Activated naive CD8-positive, alpha-beta T cell treated with anti-CD3 and anti-CD28 coated beads for 36 hours (primary cell): Measurements from ENCODE around the gene MYLK. TPM values are rescaled to one million over a fixed set of nuclear protein-coding genes. Genes with fewer than 3 reads are reported as not detected.

Experiments
- DNase-seq: peaks from one replicate; pipeline ENCODE4 v3.0.0; 2021
- H3K27ac Mint-ChIP-seq: one replicate; pipeline ENCODE4 v1.8.0; 2022; ENCODE audit warnings: mild to moderate bottlenecking, moderate library complexity, mixed read lengths
- H3K27me3 Mint-ChIP-seq: one replicate; pipeline ENCODE4 v1.8.0; 2022; ENCODE audit warnings: mild to moderate bottlenecking, mixed read lengths
- H3K36me3 Mint-ChIP-seq: one replicate; pipeline ENCODE4 v1.8.0; 2021; ENCODE audit warnings: mild to moderate bottlenecking, mixed read lengths
- H3K4me1 Mint-ChIP-seq: one replicate; pipeline ENCODE4 v1.8.0; 2021; ENCODE audit warnings: mixed read lengths
- H3K4me3 Mint-ChIP-seq: one replicate; pipeline ENCODE4 v1.8.0; 2022; ENCODE audit warnings: mild to moderate bottlenecking, moderate library complexity, mixed read lengths
- H3K9me3 Mint-ChIP-seq: one replicate; pipeline ENCODE4 v1.8.0; 2022; ENCODE audit warnings: mixed read lengths
- total RNA-seq, 2 experiments: library from RNA; stranded (reverse); gene quantifications; one replicate each; pipeline ENCODE4 v1.2.3, GENCODE V29; 2021

MYLK gene
- total RNA-seq, 2 experiments from 2014 or later = not detected

DNA sequence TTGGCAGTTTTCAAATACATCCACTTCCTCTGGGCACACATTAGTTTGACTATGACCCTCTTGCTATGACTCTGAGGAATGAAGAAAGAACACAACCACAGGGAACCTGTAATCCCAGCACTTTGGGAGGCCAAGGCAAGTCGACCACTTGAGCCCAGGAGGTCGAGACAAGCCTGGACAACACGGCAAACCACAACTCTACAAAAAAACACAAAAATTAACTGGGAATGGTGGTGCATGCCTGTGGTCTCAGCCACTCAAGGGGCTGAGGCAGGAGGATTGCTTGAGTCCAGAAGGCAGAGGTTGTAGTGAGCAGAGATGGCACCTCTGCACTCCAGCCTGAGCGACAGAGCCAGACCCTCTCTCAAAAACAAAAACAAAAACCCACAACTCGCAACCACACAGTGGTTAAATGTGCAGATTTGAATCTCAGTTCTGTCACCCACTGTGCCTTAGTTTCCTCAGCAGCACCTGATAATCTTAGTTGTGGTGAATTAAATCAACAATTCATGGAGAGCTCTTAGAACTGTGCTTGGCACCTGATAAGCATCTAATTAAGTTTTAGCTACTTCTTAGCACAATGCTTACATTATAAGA, 65.7 kb downstream of the MYLK start:
- Mint-ChIP-seq H3K36me3 (no peaks in the 10 kb centered on the region), H3K27ac (no peak overlapping the region), H3K4me1 (no peaks in the 10 kb centered on the region), H3K9me3 (no peaks in the 10 kb centered on the region), H3K27me3 (peaks cover 7% of the 10 kb centered on the region), H3K4me3 (no peak overlapping the region)
- no peak for DNase-seq

DNA sequence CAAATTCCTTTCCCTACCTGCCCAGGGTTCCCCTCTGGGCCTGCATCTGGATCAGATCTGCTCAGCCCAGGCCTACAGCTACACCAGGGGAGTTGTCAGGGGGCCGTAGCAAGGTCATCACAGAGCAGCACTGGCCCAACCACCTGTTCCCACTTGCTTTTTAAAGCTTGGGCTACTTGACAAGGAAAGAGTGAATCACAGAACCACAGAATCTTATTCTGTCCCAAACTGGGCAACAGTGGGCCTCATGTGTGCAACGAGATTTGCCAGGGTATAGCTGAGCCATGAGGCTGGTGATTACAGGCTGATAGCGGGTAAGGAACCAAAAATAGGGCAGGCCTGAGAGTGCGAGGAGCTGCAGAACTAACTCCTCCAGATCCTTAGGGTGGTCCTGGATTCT, 66.7 kb downstream of the MYLK start:
- H3K27ac Mint-ChIP-seq = no peak overlapping the region
- peaks cover 7% of the 10 kb centered on the region for H3K27me3 Mint-ChIP-seq
- no peaks in the 10 kb centered on the region for H3K4me1 Mint-ChIP-seq
- no peak overlapping the region for H3K4me3 Mint-ChIP-seq
- no peaks in the 10 kb centered on the region for H3K36me3 Mint-ChIP-seq
- H3K9me3 Mint-ChIP-seq = no peaks in the 10 kb centered on the region
- DNase-seq = no peak

DNA sequence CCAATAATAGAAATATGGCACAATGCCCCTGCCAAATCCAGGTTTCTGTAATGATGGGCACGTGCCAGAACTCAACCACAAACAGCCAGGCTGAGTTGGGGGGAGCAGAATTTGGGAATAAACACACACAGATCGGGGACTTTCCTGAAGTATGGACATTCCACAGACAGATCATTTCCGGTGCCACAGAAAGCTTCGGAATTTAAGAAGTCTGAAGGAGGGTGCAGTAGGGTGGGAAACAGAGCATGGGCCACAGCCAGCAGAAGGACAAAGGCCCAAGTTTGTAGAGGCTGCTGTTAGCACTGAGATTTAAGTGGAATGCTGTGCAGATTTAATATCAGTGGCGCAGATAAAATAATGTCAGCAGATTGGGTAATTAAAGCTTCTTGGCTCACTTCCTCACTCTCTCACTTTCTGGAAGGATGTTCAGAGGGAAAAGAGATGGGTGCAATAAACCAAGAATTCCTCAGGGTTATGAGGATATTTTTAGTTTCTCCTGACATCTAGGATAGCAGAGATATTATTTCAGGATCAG, 67.4 kb downstream of the MYLK start:
- no peaks in the 10 kb centered on the region for H3K9me3 Mint-ChIP-seq
- no peak for DNase-seq
- no peaks in the 10 kb centered on the region for H3K4me1 Mint-ChIP-seq
- H3K36me3 Mint-ChIP-seq = no peaks in the 10 kb centered on the region
- H3K27me3 Mint-ChIP-seq = peaks cover 7% of the 10 kb centered on the region
- H3K27ac Mint-ChIP-seq = no peak overlapping the region
- H3K4me3 Mint-ChIP-seq = no peak overlapping the region

DNA sequence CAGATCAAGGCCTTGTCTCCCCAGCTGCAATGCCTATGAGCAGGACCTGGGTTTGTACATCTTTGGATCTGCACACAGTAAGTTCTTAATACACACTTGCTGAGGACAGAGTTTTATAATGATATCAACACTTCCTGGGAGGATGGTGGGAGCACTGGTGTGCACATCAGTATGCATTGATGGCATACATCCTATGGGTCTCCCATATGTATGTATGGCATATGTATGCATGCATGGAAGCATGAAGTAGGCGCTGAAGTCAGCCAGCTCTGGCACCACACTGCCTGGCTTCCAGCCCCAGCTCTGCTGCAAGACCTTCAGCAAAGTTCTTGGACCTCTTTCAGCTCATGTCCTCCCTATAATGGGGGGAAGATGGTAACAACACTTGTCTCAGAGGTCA, 68.2 kb downstream of the MYLK start:
- H3K27ac Mint-ChIP-seq = no peak overlapping the region
- no peak overlapping the region for H3K4me3 Mint-ChIP-seq
- H3K4me1 Mint-ChIP-seq = no peaks in the 10 kb centered on the region
- peaks cover 7% of the 10 kb centered on the region for H3K27me3 Mint-ChIP-seq
- no peaks in the 10 kb centered on the region for H3K9me3 Mint-ChIP-seq
- DNase-seq = no peak
- H3K36me3 Mint-ChIP-seq = no peaks in the 10 kb centered on the region

DNA sequence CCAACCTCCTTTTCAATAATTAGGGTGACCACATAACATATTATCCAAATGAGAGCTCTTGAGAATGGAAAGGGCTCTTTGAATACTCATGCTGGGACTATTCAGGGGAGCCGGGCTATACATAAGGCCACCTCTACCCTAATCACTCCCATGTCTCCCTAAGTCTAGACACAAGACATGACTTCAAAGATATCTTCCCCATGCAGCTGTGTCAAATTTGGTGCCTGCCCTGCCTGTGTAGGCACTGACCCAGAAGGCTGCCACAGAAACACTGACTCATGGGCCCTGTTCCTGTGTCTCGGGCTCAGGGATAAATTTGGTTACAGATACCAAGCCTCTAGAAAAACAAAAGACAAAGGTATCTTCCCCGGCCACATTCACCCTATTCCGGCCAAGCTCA, 70.3 kb downstream of the MYLK start:
- no peak for DNase-seq
- H3K9me3 Mint-ChIP-seq = no peaks in the 10 kb centered on the region
- H3K36me3 Mint-ChIP-seq = no peaks in the 10 kb centered on the region
- no peaks in the 10 kb centered on the region for H3K27me3 Mint-ChIP-seq
- H3K4me3 Mint-ChIP-seq = no peak overlapping the region
- no peak overlapping the region for H3K27ac Mint-ChIP-seq
- no peaks in the 10 kb centered on the region for H3K4me1 Mint-ChIP-seq

DNA sequence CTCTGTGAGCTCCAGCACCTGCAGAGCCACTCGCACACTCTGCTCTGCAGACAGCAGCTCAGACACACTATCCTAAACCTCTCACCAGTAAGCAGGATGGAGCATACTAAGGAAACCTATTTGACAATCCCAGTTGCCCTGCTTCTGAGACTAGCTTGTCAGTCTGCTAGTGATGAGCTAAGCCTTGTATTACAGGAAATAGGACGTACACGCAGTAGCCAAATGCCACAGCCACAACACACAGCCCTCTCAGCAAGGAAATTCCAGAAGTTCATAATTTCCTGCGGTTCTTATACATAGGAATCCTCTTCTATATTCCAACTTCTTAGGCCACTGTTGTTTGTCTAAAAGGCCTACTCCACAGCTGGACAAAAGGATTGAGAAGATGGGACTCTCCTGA, 74.5 kb downstream of the MYLK start:
- Mint-ChIP-seq H3K9me3 (no peaks in the 10 kb centered on the region), H3K27me3 (no peaks in the 10 kb centered on the region), H3K36me3 (no peaks in the 10 kb centered on the region), H3K27ac (no peak overlapping the region), H3K4me3 (no peak overlapping the region), H3K4me1 (no peaks in the 10 kb centered on the region)
- DNase-seq = no peak

DNA sequence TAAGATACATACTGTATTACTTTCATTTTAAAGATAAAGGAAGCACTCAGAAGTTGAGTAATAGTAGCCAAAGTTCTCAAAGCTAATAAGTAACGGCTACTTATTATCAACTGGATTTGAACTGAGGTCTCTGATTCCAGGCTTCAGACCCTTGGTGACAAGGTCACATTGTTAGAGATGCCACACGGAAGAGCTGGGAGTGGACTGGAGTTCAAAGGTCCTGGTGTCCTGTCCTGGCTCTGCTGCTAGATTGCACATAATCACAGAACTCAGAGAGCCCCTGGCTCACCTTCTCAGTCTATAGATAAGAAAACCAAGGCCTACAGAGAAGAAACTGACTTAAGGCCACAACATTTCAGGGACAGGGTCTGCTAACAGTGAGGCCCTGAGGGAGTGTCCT, 75.3 kb downstream of the MYLK start:
- H3K27me3 Mint-ChIP-seq = no peaks in the 10 kb centered on the region
- no peak overlapping the region for H3K4me3 Mint-ChIP-seq
- H3K36me3 Mint-ChIP-seq = no peaks in the 10 kb centered on the region
- DNase-seq = no peak
- H3K4me1 Mint-ChIP-seq = no peaks in the 10 kb centered on the region
- no peaks in the 10 kb centered on the region for H3K9me3 Mint-ChIP-seq
- no peak overlapping the region for H3K27ac Mint-ChIP-seq

DNA sequence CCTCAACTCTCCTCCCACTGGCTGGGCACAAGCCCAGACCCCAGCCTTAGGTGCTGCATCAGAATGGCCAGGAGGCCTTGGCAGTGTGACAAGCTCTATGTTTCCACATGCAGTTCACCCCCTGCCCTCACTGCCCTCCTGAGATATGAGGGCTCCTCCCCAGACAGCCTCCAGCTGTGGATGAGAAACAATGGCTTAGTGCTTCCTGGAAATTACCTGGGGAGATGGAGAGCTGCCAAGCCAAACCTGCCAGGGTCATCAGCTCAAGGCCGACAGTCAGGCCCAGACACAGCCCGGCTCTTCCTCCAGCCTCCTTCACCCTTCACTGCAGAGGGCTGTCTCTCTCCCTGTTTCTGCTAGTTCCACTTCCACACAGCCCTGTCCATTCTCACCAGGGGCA, 76.3 kb downstream of the MYLK start:
- Mint-ChIP-seq H3K4me1 (no peaks in the 10 kb centered on the region), H3K27me3 (no peaks in the 10 kb centered on the region), H3K4me3 (no peak overlapping the region), H3K27ac (no peak overlapping the region), H3K9me3 (no peaks in the 10 kb centered on the region), H3K36me3 (no peaks in the 10 kb centered on the region)
- DNase-seq = no peak

DNA sequence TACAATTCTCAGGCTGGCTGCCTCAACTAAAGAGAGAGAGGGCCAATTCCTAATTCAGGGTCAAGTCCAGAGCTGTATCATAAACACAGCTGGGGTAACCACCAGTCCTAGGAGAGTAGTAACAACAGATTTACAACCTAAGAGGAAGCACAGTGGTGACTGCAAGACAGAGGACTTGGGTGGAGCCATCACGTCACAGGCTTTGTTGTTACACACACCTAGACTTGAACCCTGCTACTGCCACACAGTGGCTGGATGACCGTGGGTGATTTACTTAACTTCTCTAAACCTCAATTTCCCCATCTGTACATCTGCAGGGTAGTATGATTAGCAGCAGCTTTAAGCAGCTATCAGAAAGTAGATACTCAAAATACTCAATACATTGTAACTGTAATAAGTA, 78.6 kb downstream of the MYLK start:
- DNase-seq = no peak
- H3K27me3 Mint-ChIP-seq = no peaks in the 10 kb centered on the region
- no peak overlapping the region for H3K27ac Mint-ChIP-seq
- H3K4me1 Mint-ChIP-seq = no peaks in the 10 kb centered on the region
- no peak overlapping the region for H3K4me3 Mint-ChIP-seq
- no peaks in the 10 kb centered on the region for H3K9me3 Mint-ChIP-seq
- no peaks in the 10 kb centered on the region for H3K36me3 Mint-ChIP-seq

DNA sequence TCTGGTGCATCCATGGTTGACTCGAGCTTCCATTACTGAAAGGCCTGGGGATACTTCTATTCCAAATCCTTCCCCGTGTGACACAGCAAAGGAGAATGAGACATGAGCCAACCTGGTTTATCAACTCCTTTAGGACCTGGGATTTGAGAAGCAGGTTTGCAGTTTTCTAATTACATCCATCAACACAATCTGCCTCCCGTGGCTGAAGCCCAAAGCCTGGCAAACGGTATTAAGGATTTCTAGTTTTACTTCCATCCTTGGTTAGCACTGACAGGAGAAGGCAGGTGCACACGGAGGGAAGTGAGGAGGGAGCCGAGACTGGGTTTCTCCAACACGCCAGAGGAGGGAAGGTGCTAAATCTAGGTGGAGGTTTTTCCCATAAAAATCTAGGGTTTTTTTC, 79.0 kb downstream of the MYLK start:
- Mint-ChIP-seq H3K36me3 (no peaks in the 10 kb centered on the region), H3K4me1 (no peaks in the 10 kb centered on the region), H3K27ac (no peak overlapping the region), H3K4me3 (no peak overlapping the region), H3K27me3 (no peaks in the 10 kb centered on the region), H3K9me3 (no peaks in the 10 kb centered on the region)
- no peak for DNase-seq

DNA sequence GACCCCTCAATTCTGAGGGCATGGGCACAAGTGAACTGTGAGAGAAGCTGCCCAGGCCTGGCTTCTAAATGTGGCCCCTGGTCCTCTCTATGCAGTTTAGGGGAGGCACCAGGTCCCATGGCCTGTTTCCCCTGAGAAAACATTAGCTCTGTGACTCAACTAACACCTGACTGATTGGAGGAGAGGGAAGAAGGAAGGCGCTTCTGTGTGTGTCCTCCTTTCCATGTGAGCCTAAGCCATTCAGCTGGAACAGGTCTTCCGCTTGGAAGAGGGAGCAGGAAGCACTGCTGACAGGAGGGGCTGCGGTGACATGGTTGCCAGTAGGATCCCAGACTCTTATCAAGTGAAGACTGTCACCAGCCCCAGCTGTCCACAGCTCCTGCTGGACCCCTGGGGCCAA, 79.5 kb downstream of the MYLK start:
- no peaks in the 10 kb centered on the region for H3K9me3 Mint-ChIP-seq
- no peaks in the 10 kb centered on the region for H3K4me1 Mint-ChIP-seq
- H3K27me3 Mint-ChIP-seq = no peaks in the 10 kb centered on the region
- H3K27ac Mint-ChIP-seq = no peak overlapping the region
- no peaks in the 10 kb centered on the region for H3K36me3 Mint-ChIP-seq
- DNase-seq = no peak
- H3K4me3 Mint-ChIP-seq = no peak overlapping the region

DNA sequence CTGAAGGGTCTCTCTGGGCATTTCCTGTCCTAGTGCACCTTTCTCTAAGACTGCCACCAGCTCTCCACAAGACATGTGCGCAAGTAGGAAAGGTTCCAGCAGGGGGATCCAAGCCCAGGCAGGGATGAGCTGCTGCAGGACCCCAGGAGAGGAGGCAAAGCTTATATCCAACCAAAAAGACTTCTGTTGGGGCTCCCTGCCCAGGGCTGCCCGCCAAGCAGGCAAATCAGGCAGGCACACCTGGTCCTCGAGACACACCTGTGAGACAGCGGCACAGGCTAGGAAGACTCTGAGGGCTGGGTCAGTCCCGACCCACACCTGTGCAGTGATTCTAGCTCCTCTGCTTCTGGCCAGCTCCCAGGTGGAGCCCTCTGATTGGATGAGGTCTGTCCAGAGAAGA, 80.6 kb downstream of the MYLK start:
- H3K27me3 Mint-ChIP-seq = no peaks in the 10 kb centered on the region

DNA sequence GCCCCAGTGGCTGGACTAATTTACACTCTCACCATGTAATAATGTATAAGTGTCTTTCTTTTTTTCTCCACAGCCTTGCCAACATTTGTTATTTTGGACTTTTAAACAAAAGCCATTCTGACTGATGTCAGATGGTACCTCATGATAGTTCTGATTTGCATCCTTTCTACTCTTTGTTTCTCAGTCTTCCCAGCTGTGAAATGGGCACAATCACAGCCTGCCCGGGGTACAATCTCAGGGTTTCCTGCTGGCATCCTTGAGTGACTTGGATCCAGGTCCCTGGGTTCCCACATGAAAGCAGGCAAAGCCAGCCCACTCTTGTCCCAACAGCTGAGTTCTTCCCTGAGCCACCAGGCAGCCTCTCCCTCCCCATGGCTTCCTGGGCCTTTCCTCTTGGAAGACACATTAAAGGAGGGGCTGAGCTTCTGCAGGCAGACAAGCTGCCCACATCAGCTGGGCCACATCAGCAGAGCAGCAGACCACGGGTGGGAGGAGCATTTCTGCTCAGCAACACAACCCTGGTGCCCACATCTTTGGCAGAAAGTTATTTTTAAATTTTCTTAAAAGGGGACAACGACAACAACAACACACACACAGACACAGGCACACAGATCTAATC, 82.0 kb downstream of the MYLK start:
- Mint-ChIP-seq H3K27me3 (no peaks in the 10 kb centered on the region), H3K4me1 (no peaks in the 10 kb centered on the region), H3K4me3 (no peak overlapping the region), H3K27ac (no peak overlapping the region), H3K36me3 (no peaks in the 10 kb centered on the region), H3K9me3 (no peaks in the 10 kb centered on the region)
- no peak for DNase-seq

More for the DNA sequence above, 80.6 kb downstream of the MYLK start:
- Mint-ChIP-seq H3K27ac (no peak overlapping the region), H3K4me1 (no peaks in the 10 kb centered on the region), H3K9me3 (no peaks in the 10 kb centered on the region), H3K36me3 (no peaks in the 10 kb centered on the region), H3K4me3 (no peak overlapping the region)
- DNase-seq = no peak

DNA sequence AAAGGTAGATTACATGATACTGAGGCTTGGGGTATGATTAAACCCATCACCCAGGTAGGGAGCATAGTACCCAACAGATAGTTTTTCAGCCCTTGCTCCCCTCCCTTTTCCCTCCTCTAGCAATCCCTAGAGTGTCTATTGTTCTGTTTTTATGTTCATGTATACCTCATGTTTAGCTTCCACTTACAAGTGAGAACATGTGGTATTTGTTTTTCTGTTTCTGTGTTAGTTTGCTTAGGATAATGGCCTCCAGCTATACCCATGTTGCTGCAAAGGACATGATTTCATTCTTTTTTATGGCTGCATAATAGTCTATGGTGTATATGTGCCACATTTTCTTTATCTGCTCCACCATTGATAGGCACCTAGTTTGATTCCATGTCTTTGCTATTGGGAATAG, 82.7 kb downstream of the MYLK start:
- Mint-ChIP-seq H3K9me3 (no peaks in the 10 kb centered on the region), H3K36me3 (no peaks in the 10 kb centered on the region), H3K4me3 (no peak overlapping the region)

DNA sequence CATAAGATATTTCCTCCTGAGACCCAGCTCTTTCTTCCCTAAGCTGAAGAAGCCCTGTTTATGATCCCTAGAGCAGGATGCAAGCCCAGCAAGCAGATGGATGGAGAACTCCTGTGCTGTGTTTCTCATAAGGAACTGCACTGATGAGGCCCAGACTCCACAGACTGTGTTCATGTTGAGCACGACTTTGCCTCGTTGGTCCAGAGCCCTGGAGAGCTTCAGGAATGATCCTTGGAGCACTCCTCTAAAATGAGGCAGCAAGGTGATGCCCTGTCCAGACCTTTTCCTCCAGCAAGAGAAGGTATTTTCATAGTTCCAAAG, 83.8 kb downstream of the MYLK start:
- no peak overlapping the region for H3K27ac Mint-ChIP-seq
- no peak for DNase-seq
- H3K36me3 Mint-ChIP-seq = no peaks in the 10 kb centered on the region
- no peaks in the 10 kb centered on the region for H3K4me1 Mint-ChIP-seq
- no peak overlapping the region for H3K4me3 Mint-ChIP-seq
- H3K27me3 Mint-ChIP-seq = no peaks in the 10 kb centered on the region
- no peaks in the 10 kb centered on the region for H3K9me3 Mint-ChIP-seq

More for the DNA sequence above, 82.7 kb downstream of the MYLK start:
- H3K4me1 Mint-ChIP-seq = no peaks in the 10 kb centered on the region
- no peak overlapping the region for H3K27ac Mint-ChIP-seq
- no peaks in the 10 kb centered on the region for H3K27me3 Mint-ChIP-seq
- DNase-seq = no peak

DNA sequence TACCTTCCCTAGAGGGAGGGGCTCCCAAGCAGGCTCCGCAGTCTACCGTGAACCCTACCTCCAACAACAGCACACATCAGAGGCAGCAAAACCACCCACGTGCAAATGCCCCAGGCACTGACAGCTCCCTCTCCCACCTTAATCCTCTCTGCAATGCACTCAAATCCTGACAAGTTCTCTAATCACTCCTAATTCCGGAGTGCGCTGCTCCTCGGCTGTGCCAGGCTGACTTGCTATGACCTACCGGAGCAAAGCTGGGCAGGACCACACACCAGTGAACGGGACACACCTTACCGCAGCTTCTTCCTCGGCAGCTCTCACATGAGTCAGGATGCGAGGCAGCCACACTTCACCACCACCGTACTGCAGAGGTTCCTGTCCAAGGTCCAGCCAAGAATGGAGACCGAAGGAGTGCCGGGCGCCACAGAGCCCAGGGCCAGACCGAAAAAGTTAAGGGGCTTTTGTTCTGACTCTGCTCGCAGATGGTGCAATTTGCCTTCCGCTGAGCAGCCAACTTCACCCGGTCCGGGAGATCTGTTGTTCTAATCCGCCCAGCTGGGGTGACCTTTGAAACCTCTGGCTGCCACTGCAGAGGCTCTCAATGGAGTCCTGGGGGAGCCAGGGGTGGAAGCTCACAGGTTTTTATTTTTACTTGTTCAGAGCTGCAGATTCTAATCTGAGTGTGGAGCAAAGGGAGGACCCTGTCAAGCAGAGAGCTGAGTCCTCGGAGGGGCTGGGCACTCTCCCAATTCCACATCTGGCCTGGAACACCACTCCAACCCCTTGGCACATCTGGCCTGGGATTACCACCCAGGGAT, 84.4 kb downstream of the MYLK start:
- no peaks in the 10 kb centered on the region for H3K4me1 Mint-ChIP-seq
- H3K4me3 Mint-ChIP-seq = no peak overlapping the region
- H3K27me3 Mint-ChIP-seq = no peaks in the 10 kb centered on the region

More for the DNA sequence above, 84.4 kb downstream of the MYLK start:
- Mint-ChIP-seq H3K36me3 (no peaks in the 10 kb centered on the region), H3K9me3 (no peaks in the 10 kb centered on the region), H3K27ac (no peak overlapping the region)
- DNase-seq = no peak
